ENCODE measurements around the gene NPHP4.

NPHP4 gene

DNA sequence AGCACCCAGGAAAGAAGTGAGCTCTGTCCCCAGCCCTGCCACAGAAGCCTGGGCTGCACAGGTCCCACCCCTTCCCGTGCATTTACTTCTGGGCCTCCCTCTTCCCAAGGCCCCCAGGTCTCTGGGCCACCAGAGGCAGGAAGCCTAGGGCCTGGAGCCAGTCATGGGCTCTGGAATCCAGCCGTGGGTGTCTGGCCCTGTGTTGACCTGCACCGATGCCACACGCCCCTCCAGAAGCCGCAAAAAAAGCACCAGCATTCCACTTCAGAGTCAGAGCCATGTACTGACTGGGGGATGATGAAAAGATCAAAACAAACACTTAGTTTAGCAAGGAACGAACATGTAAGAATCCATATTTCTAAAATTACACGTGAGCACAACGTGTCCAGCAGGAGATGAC, 141.7 kb downstream of the NPHP4 start:
- DNase-seq (ENCODE audit: low read depth), result no peak

DNA sequence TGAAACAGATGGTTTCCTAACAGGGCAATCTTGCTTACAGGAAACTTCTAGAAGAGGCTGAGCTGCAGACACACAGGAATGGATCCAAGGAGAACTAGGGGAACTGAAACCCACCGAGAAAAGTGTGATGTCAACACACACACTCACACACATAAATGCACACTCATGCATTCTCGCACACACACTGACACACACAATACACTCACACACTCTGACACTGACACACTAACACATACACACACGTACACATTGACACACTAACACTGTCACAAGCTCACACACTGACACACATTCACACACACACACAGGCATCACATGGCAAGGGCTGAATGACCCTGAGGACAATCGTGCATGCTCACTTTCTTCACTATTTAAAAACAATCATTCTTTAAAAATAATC, 142.7 kb downstream of the NPHP4 start:
- DNase-seq (ENCODE audit: low read depth), result no peak

DNA sequence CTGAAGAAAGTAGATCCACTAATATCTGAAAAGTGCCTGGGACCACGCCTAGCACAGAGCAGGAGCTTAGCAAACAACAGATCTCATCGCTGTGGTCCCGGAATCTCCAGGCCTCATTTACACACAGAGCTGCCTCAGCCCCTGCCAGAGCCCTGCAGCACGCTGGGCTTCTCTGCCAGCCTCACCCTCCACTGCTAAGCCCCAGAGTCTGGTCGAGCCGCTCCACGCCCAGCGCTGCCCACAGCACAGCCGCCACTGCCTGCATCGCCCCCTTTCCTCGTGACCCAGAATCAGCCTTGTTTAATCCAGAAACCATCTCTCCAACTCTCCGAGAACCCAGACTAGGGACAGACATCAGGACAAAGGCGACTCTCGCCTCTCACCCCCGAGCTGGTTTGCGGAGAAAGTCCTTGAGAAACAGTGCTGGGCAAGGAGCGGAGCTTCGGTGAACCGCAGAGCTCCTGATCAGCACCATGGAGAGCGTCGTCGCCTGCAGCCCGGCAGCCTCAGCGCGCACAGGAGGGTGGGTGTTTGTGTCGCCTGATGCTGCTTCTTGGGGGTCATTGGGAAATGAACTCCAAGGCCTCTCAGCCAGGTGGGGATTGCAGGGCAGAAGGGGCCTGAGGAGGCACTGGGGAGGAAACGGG, 145.1 kb downstream of the NPHP4 start:
- DNase-seq (ENCODE audit: low read depth), result no peak

DNA sequence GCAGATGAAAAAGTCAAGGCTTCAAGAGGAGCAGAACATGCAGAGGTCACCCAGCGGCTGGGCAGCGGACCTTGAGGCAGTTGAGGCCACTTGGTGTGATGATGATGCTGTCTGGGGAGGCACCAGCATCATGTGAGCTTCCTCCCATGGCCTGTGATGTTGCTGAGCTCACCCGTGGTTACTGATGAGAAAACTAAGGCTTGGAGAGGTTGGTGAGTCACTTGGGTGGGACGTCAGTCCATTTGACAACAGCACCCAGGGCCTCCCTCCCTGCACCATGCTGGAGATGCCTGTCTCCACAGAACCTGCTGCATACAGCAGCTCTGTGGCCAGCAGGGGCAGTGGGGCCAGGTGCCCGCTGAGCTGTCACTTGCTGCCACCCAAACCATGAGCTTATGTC, 146.8 kb downstream of the NPHP4 start:
- peak; percentile 22 for DNase-seq (ENCODE audit: low read depth)

- DNase-seq (ENCODE audit: low read depth), result no peak
These were observed 147.8 kb downstream of the NPHP4 start for GRCh38 chr1:5844442-5844841.

DNA sequence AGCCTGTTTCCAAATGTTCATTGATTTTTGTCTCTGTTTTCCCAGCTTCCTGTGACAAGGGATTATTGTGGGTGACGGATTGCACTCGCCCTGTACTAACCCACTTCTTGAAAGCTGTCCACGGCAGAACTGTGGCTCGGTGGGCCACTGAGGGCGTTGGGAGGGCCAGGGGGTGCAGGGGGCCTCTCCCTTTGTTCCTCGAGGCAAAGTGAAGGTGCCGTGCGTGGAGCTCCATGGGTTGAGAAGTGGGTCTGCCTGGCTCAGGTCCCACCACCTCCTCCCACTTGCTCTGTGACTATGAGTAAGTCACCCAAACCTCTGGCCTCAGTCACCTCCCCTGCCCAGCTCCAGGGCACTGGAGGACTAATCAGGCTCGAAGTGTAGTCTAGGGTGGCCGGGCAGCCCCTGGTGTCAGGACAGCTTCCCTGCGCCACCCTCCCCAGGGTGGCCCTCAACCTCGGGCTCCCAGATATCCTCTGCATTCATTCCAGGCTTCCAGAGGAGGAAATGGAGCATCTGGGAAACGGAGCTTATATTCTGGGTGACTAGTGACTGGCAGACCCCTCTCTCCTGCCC, 148.6 kb downstream of the NPHP4 start:
- no peak for DNase-seq (ENCODE audit: low read depth)

DNA sequence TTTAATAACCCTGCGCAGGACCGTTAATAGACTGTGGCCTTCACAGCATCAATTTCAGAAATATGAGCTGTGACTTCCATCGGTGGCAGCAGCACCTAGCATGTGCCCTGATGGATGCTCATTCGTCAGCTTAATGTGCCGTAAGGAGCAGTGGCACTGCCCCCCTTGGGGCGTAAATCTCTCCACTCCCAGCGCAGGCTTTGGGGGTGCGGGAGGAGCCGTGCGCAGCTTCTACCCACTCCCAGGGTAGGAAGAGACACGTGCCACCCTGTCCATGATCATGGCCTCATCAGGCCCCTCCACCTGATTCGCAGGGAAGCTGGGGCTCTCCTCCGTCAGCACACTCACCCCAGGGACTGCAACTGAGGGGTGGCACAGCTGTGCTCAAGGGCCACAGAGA, 149.5 kb downstream of the NPHP4 start:
- no peak for DNase-seq (ENCODE audit: low read depth)

DNA sequence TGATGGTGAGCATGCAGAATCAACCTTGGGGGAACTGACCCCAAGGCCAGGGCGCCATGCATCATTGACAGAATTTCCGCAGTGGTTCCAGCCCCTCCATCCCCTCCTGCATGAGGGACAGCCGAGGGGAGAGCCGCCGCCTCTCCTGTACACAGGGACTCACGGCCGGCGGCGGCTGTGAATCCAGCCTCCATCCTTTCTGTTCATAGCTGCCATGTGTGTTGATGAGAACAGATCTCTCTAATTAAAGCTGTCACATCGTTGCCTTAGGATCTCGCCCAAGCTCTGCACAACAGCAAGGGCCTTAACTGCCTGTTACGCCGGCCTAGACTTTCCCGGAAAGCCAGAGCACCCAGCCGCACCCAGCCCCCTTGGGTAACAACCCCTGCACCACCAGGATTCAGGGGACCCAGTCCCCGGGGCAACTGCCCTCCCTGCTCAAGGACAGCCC, 151.6 kb downstream of the NPHP4 start:
- no peak for DNase-seq (ENCODE audit: low read depth)

- no peak for DNase-seq (ENCODE audit: low read depth)
These were observed 152.2 kb downstream of the NPHP4 start for GRCh38 chr1:5839881-5840550.

- no peak for DNase-seq (ENCODE audit: low read depth)
These were observed 152.9 kb downstream of the NPHP4 start for GRCh38 chr1:5839161-5839880.

- no peak for DNase-seq (ENCODE audit: low read depth)
These were observed 154.1 kb downstream of the NPHP4 start for GRCh38 chr1:5837976-5838653.

DNA sequence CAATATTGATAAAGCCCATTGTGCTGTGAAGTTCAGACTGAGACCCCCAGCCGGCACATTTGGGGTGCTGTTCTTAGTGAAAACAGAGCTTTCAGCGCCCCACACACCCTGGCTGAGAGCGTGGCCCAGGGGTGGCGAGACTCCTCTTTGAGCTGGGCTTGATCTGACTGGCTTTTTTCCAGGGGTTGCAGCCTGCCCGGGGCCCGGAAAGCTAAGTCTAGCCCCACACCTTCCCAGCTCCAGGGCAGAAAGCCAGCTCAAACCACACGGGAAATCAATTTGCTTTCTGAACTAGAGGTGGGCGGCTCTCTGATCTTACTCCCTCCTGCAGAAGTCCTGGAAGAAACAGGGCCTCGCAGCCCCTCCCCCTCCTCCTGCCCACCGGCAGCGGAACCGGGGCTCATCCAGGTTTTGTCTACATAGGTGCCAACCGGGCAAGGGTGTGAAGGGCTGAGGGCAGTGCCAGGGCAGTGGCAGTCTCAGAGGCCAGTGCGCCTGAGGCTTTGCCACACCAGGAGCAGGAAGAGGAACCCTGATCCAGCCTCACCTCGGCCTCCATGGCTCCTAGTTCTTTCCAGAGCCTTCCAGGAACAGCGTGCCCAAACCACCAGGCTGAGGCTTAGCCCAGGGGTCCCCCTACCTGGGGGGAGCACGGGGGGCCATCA, 155.3 kb downstream of the NPHP4 start:
- no peak for DNase-seq (ENCODE audit: low read depth)

GRCh38 chr1:5835179-5835562, 157.1 kb downstream of the NPHP4 start:
- DNase-seq (ENCODE audit: low read depth), result no peak

DNA sequence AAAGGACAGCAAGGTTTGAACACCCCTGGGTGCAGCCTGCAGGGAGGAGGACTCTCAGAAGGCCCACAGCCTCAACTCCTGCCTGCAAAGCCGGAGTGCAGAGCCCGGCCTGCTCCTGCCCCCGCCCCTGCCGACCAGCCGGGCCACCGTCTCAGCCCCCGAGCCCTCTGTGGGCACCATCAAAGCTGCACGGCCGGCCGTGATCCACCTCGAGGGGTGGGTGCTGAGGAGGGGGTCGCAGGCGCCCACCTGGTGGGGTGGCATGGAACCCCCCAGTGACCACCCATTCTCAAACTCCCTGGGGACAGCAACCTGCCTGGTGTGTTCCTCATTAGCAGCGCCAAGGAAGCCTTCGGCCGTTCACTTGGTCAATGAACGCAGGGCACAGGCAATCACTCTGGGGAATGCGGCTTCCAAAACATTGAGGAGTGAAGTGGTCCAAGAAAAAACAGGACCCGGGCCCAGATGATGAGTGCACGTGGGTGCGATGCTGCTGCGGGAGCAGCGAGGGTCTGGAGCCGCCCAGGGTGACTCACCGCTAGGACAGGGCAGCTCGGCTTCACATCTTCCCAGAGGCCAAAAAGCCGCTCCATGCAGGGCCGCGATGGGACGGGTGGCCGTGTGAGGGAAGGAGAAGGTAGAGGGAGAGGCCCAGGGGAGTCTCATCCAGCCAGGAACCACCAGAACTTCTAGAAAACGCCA, 157.6 kb downstream of the NPHP4 start:
- DNase-seq (ENCODE audit: low read depth), result no peak

DNA sequence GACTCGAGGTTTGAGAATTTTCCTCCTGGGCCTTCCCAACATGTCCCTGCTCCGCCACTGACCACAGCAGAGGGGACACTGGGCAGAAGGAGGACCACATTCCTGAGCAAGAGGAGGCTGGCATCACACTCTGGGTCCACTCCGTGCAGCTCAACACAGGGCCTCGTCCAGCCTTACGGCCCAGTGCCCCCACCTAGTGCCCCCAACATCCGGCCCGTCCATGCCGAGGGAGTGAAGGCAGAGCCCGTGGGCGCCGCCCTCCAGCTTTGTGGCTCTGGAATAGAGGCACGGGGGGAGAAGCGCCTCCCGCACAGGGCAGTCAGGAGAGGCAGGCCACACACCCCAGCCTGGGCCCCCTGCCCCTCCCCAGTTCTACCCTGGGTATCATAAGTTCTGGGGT, 158.3 kb downstream of the NPHP4 start:
- DNase-seq (ENCODE audit: low read depth), result no peak

DNA sequence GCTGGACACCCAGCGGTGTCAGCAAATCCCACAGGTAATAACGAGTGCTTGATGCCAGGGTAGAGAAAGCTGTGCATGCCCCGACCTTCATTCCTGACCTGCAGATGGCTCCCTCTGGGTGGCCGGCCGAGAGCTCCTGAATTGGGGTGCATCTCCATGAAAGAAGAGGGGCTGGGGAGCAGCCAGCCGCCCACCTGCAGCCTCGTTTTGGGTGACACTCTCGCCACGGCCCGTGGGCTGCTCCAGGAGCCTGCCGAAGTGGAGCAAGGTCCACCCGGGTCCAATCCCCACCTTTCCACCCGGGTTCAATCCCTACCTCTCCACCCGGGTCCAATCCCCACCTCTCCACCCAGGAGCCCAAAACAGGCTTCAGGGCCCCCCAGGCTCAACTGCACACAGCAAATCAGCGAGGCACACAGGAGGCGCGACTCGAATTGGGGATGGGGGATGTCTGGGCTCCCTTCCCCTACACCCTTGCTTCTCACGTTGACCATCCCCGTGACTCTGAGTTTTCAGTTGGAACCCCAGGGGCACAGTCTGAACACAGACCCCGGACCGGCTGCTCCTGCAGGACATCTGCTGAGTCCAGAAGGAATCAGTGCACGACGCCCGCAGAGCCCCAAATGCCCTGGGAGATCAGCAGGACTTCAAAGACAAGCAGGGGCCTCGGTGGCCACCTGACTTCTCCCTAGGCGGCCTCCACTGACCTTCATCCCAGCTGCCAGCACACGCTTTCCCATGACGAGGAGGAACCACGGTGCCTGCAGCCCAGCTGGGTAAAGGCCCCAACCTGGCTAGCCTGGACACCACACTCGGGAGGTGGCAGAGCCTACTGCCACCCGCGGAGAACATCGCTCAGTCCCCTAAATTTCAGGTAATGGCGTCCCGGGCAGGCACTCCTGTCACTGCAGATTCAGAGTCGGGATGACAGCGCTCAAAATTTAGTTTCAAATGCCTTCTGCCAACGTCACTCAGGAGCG, 159.0 kb downstream of the NPHP4 start:
- no peak for DNase-seq (ENCODE audit: low read depth)

GRCh38 chr1:5831600-5832335, 160.5 kb downstream of the NPHP4 start:
- no peak for DNase-seq (ENCODE audit: low read depth)

DNA sequence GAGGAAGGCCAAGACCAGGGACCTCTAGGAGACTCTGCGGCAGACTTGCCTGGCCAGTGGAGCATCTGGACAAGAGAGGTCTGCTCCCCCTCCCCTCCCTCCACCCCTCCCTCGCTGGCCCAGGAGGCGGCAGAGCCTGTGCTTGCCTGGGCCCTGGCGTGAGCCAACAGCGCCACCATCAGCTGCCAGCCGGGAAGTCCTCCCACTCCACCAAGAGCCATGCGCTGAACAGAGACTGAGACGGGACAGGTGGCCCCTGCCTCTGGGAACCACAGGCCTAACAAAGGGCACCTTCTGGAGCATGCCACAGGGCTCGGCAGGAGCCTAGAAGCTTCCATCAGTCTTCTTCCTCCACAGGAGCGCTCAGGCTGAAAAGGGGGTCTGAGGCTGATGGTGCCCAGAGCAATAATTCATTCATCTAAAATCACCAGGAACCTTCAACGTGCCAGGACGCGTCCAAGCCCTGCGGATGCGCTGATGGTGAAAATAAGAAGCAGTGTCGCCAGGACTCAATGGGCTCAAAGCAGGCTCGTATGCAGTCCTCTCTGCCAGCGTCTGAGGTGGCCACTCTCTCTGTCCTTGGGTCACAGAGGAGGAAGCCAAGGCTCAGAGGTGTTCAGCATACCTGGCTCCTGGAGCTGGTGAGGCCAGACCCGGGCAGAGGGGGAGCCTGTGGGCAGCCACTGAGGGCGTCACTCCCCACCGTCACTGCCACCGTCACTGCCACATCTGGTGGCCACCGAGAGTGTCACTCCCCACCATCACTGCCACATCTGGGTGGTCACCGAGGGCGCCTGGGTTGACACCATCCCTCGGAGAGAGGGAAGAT, 161.2 kb downstream of the NPHP4 start:
- DNase-seq (ENCODE audit: low read depth), result no peak

Measured in ELR (cell line).